ENCODE results near the gene FAU. TPM values are rescaled to one million over a fixed set of nuclear protein-coding genes. Genes with fewer than 3 reads are reported as not detected.

FAU gene
- total and polyA plus RNA-seq, 9 of the 15 experiments (the other 6 are each of a cell fraction or from before 2014, with no cell fraction given): 433 to 1,827 (median 942) TPM

GRCh38 chr11:65150509-65151299 lies 28.8 kb upstream of the FAU start (continued):
- TF ChIP-seq, protein P1, sequence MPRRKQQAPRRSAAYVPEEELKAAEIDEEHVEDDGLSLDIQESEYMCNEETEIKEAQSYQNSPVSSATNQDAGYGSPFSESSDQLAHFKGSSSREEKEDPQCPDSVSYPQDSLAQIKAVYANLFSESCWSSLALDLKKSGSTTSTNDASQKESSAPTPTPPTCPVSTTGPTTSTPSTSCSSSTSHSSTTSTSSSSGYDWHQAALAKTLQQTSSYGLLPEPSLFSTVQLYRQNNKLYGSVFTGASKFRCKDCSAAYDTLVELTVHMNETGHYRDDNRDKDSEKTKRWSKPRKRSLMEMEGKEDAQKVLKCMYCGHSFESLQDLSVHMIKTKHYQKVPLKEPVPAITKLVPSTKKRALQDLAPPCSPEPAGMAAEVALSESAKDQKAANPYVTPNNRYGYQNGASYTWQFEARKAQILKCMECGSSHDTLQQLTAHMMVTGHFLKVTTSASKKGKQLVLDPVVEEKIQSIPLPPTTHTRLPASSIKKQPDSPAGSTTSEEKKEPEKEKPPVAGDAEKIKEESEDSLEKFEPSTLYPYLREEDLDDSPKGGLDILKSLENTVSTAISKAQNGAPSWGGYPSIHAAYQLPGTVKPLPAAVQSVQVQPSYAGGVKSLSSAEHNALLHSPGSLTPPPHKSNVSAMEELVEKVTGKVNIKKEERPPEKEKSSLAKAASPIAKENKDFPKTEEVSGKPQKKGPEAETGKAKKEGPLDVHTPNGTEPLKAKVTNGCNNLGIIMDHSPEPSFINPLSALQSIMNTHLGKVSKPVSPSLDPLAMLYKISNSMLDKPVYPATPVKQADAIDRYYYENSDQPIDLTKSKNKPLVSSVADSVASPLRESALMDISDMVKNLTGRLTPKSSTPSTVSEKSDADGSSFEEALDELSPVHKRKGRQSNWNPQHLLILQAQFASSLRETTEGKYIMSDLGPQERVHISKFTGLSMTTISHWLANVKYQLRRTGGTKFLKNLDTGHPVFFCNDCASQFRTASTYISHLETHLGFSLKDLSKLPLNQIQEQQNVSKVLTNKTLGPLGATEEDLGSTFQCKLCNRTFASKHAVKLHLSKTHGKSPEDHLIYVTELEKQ (CRISPR knock-in tag; IDR thresholded peaks at IDR 0.05): no peak
- TF ChIP-seq CHD4 (IDR thresholded peaks at IDR 0.05; ENCODE audit: insufficient read depth, insufficient replicate concordance, low read depth, low read length, poor library complexity, severe bottlenecking) (no peak), PHB2 (IDR thresholded peaks at IDR 0.05; ENCODE audit: low read depth) (no peak), SRSF3 (IDR thresholded peaks at IDR 0.05; ENCODE audit: insufficient read depth, low read length) (no peak), HNRNPUL1 (IDR thresholded peaks at IDR 0.05; ENCODE audit: low read length) (no peak), ZBTB8A (IDR thresholded peaks at IDR 0.05; ENCODE audit: partially characterized antibody) (no peak), BRCA1 (IDR thresholded peaks at IDR 0.05) (no peak), BRCA1 (CRISPR knock-in tag; IDR thresholded peaks at IDR 0.05) (no peak), TARDBP (IDR thresholded peaks at IDR 0.05) (no peak), DACH1 (IDR thresholded peaks at IDR 0.05; ENCODE audit: partially characterized antibody) (no peak), SRF (CRISPR knock-in tag; IDR thresholded peaks at IDR 0.05) (no peak; a peak in 1 of 4 replicates), SMARCC2 (IDR thresholded peaks at IDR 0.05; ENCODE audit: low read depth) (no peak), DDX20 (tag; IDR thresholded peaks at IDR 0.05; ENCODE audit: low read depth) (no peak), RBM15 (IDR thresholded peaks at IDR 0.05; ENCODE audit: insufficient read depth, low read length) (no peak)
- TF ChIP-seq, protein P2, sequence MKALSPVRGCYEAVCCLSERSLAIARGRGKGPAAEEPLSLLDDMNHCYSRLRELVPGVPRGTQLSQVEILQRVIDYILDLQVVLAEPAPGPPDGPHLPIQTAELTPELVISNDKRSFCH (CRISPR knock-in tag; IDR thresholded peaks at IDR 0.05): no peak
- TF ChIP-seq, protein P2 (tag; IDR thresholded peaks at IDR 0.05): 0 out of 2 replicates have a peak, but pooled peaks have one; percentile 23
- TF ChIP-seq, protein P3, sequence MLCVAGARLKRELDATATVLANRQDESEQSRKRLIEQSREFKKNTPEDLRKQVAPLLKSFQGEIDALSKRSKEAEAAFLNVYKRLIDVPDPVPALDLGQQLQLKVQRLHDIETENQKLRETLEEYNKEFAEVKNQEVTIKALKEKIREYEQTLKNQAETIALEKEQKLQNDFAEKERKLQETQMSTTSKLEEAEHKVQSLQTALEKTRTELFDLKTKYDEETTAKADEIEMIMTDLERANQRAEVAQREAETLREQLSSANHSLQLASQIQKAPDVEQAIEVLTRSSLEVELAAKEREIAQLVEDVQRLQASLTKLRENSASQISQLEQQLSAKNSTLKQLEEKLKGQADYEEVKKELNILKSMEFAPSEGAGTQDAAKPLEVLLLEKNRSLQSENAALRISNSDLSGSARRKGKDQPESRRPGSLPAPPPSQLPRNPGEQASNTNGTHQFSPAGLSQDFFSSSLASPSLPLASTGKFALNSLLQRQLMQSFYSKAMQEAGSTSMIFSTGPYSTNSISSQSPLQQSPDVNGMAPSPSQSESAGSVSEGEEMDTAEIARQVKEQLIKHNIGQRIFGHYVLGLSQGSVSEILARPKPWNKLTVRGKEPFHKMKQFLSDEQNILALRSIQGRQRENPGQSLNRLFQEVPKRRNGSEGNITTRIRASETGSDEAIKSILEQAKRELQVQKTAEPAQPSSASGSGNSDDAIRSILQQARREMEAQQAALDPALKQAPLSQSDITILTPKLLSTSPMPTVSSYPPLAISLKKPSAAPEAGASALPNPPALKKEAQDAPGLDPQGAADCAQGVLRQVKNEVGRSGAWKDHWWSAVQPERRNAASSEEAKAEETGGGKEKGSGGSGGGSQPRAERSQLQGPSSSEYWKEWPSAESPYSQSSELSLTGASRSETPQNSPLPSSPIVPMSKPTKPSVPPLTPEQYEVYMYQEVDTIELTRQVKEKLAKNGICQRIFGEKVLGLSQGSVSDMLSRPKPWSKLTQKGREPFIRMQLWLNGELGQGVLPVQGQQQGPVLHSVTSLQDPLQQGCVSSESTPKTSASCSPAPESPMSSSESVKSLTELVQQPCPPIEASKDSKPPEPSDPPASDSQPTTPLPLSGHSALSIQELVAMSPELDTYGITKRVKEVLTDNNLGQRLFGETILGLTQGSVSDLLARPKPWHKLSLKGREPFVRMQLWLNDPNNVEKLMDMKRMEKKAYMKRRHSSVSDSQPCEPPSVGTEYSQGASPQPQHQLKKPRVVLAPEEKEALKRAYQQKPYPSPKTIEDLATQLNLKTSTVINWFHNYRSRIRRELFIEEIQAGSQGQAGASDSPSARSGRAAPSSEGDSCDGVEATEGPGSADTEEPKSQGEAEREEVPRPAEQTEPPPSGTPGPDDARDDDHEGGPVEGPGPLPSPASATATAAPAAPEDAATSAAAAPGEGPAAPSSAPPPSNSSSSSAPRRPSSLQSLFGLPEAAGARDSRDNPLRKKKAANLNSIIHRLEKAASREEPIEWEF (CRISPR knock-in tag; IDR thresholded peaks at IDR 0.05): no peak
- TF ChIP-seq, protein P4, sequence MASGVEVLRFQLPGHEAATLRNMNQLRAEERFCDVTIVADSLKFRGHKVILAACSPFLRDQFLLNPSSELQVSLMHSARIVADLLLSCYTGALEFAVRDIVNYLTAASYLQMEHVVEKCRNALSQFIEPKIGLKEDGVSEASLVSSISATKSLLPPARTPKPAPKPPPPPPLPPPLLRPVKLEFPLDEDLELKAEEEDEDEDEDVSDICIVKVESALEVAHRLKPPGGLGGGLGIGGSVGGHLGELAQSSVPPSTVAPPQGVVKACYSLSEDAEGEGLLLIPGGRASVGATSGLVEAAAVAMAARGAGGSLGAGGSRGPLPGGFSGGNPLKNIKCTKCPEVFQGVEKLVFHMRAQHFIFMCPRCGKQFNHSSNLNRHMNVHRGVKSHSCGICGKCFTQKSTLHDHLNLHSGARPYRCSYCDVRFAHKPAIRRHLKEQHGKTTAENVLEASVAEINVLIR (CRISPR knock-in tag; IDR thresholded peaks at IDR 0.05): no peak
